Measurements from ENCODE around the gene TXNDC11.

Gene TXNDC11

GRCh38 chr16:11715246-11715947, 27.3 kb downstream of the TXNDC11 start:
- DNase-seq (ENCODE audit: insufficient read length) (no peak), FAIRE-seq (peak; percentile 73)

GRCh38 chr16:11712122-11712521, 30.5 kb downstream of the TXNDC11 start:
- no peak for DNase-seq (ENCODE audit: insufficient read length)
- FAIRE-seq = no peak
- TF ChIP-seq POLR2A (IDR thresholded peaks at IDR 0.05; ENCODE audit: low read depth, low read length) (no peak), TAF1 (IDR thresholded peaks at IDR 0.05; ENCODE audit: borderline replicate concordance, low read depth, low read length) (no peak), POLR2AphosphoS5 (IDR thresholded peaks at IDR 0.05; ENCODE audit: low read depth, low read length) (no peak)

More at GRCh38 chr16:11715246-11715947, 27.3 kb downstream of the TXNDC11 start:
- TF ChIP-seq POLR2AphosphoS5 (IDR thresholded peaks at IDR 0.05; ENCODE audit: low read depth, low read length) (no peak), TAF1 (IDR thresholded peaks at IDR 0.05; ENCODE audit: borderline replicate concordance, low read depth, low read length) (no peak), POLR2A (IDR thresholded peaks at IDR 0.05; ENCODE audit: low read depth, low read length) (no peak)

- TF ChIP-seq POLR2A (IDR thresholded peaks at IDR 0.05; ENCODE audit: low read depth, low read length) (no peak), POLR2AphosphoS5 (IDR thresholded peaks at IDR 0.05; ENCODE audit: low read depth, low read length) (no peak), TAF1 (IDR thresholded peaks at IDR 0.05; ENCODE audit: borderline replicate concordance, low read depth, low read length) (no peak)
- no peak for DNase-seq (ENCODE audit: insufficient read length)
- FAIRE-seq = no peak
Observed at GRCh38 chr16:11711662-11712061, 31.0 kb downstream of the TXNDC11 start.

- DNase-seq (ENCODE audit: insufficient read length) (no peak), FAIRE-seq (no peak)
- TF ChIP-seq TAF1 (IDR thresholded peaks at IDR 0.05; ENCODE audit: borderline replicate concordance, low read depth, low read length) = no peak
- no peak for TF ChIP-seq POLR2A (IDR thresholded peaks at IDR 0.05; ENCODE audit: low read depth, low read length)
- TF ChIP-seq POLR2AphosphoS5 (IDR thresholded peaks at IDR 0.05; ENCODE audit: low read depth, low read length) = no peak
Observed at GRCh38 chr16:11708421-11708820, 34.2 kb downstream of the TXNDC11 start.

GRCh38 chr16:11707679-11708197, 34.9 kb downstream of the TXNDC11 start:
- FAIRE-seq (no peak), DNase-seq (ENCODE audit: insufficient read length) (no peak)
- TF ChIP-seq TAF1 (IDR thresholded peaks at IDR 0.05; ENCODE audit: borderline replicate concordance, low read depth, low read length) = no peak
- no peak for TF ChIP-seq POLR2AphosphoS5 (IDR thresholded peaks at IDR 0.05; ENCODE audit: low read depth, low read length)
- TF ChIP-seq POLR2A (IDR thresholded peaks at IDR 0.05; ENCODE audit: low read depth, low read length) = no peak

- no peak for FAIRE-seq
- TF ChIP-seq POLR2A (IDR thresholded peaks at IDR 0.05; ENCODE audit: low read depth, low read length) (peak; percentile 23; the same call in 1 of the 2 replicates), POLR2AphosphoS5 (IDR thresholded peaks at IDR 0.05; ENCODE audit: low read depth, low read length) (no peak)
- DNase-seq (ENCODE audit: insufficient read length) = no peak
Observed at GRCh38 chr16:11706180-11706742, 36.4 kb downstream of the TXNDC11 start.

- FAIRE-seq = no peak
- DNase-seq (ENCODE audit: insufficient read length) = no peak
- TF ChIP-seq POLR2A (IDR thresholded peaks at IDR 0.05; ENCODE audit: low read depth, low read length) (no peak), POLR2AphosphoS5 (IDR thresholded peaks at IDR 0.05; ENCODE audit: low read depth, low read length) (no peak), TAF1 (IDR thresholded peaks at IDR 0.05; ENCODE audit: borderline replicate concordance, low read depth, low read length) (no peak)
Observed at GRCh38 chr16:11705311-11706025, 37.2 kb downstream of the TXNDC11 start.

GRCh38 chr16:11700264-11701029, 42.2 kb downstream of the TXNDC11 start:
- DNase-seq (ENCODE audit: insufficient read length) (no peak), FAIRE-seq (no peak)
- TF ChIP-seq TAF1 (IDR thresholded peaks at IDR 0.05; ENCODE audit: borderline replicate concordance, low read depth, low read length) (no peak), POLR2AphosphoS5 (IDR thresholded peaks at IDR 0.05; ENCODE audit: low read depth, low read length) (no peak), POLR2A (IDR thresholded peaks at IDR 0.05; ENCODE audit: low read depth, low read length) (no peak)

GRCh38 chr16:11699234-11699894, 43.3 kb downstream of the TXNDC11 start:
- DNase-seq (ENCODE audit: insufficient read length) (no peak), FAIRE-seq (no peak)
- TF ChIP-seq TAF1 (IDR thresholded peaks at IDR 0.05; ENCODE audit: borderline replicate concordance, low read depth, low read length) (no peak), POLR2AphosphoS5 (IDR thresholded peaks at IDR 0.05; ENCODE audit: low read depth, low read length) (no peak), POLR2A (IDR thresholded peaks at IDR 0.05; ENCODE audit: low read depth, low read length) (no peak)

- TF ChIP-seq POLR2AphosphoS5 (IDR thresholded peaks at IDR 0.05; ENCODE audit: low read depth, low read length) (no peak), POLR2A (IDR thresholded peaks at IDR 0.05; ENCODE audit: low read depth, low read length) (no peak), TAF1 (IDR thresholded peaks at IDR 0.05; ENCODE audit: borderline replicate concordance, low read depth, low read length) (no peak)
- FAIRE-seq (no peak), DNase-seq (ENCODE audit: insufficient read length) (no peak)
Observed at GRCh38 chr16:11698271-11698689, 44.4 kb downstream of the TXNDC11 start.
